K562 (cell line): ENCODE data around the gene RPL27. TPM values are rescaled to one million over a fixed set of nuclear protein-coding genes. Genes with fewer than 3 reads are reported as not detected.

ENCODE experiments used
- BHLHE40 ChIP-seq: IDR thresholded peaks from 2 replicates; pipeline ENCODE4 v1.6.1; 2011; ENCODE audit warnings: low read length, improper control_type of control experiment
- CBX1 ChIP-seq: sonication (generic); IDR thresholded peaks from 2 replicates; pipeline ENCODE4 v1.6.1; 2016; ENCODE audit warnings: antibody characterized with exemption, low read depth, mild to moderate bottlenecking
- CEBPZ ChIP-seq: fragments of 150-350 bp; IDR thresholded peaks from 2 replicates; pipeline ENCODE4 v1.6.1; 2014; ENCODE audit warnings: low read depth, mild to moderate bottlenecking, low read length, borderline replicate concordance
- EHMT2 ChIP-seq: fragments of 450-650 bp; IDR thresholded peaks from 2 replicates; pipeline ENCODE4 v1.6.1; 2018; ENCODE audit warnings: antibody characterized with exemption
- ETV5 ChIP-seq: sonication (generic); formaldehyde crosslinking; IDR thresholded peaks from 2 replicates; pipeline ENCODE4 v1.4.0; 2020; ENCODE audit warnings: low read depth, mild to moderate bottlenecking, missing genetic modification reagents
- MGA ChIP-seq: fragments of 450-650 bp; IDR thresholded peaks from 2 replicates; pipeline ENCODE4 v1.6.1; 2016; ENCODE audit warnings: mild to moderate bottlenecking, moderate library complexity
- NCOA6 ChIP-seq: fragments of 450-650 bp; IDR thresholded peaks from 2 replicates; pipeline ENCODE4 v1.6.1; 2017; ENCODE audit warnings: mild to moderate bottlenecking
- PHF8 ChIP-seq: fragments of 200-600 bp; sonication (generic); IDR thresholded peaks from 2 replicates; pipeline ENCODE4 v1.6.1; 2012; ENCODE audit warnings: mixed run types, mild to moderate bottlenecking, inconsistent platforms, low read length, moderate library complexity, borderline replicate concordance
- PHTF2 ChIP-seq: fragments of 250-450 bp; sonication (Bioruptor Pico); IDR thresholded peaks from 2 replicates; pipeline ENCODE4 v1.5.0; 2021; ENCODE audit warnings: mild to moderate bottlenecking
- SMARCA5 ChIP-seq: fragments of 450-650 bp; IDR thresholded peaks from 2 replicates; pipeline ENCODE4 v1.6.1; 2016
- TAF1 ChIP-seq: IDR thresholded peaks from 2 replicates; pipeline ENCODE4 v1.6.1; 2011; ENCODE audit warnings: mild to moderate bottlenecking, low read length, moderate library complexity; ENCODE audit not compliant: insufficient read depth, control insufficient read depth, severe bottlenecking; ENCODE audit errors: extremely low read depth
- TGIF2 ChIP-seq: sonication (generic); formaldehyde crosslinking; IDR thresholded peaks from 2 replicates; pipeline ENCODE4 v1.8.1; 2022; ENCODE audit warnings: mild to moderate bottlenecking, missing genetic modification reagents, moderate library complexity
- ZNF143 ChIP-seq: sonication (generic); formaldehyde crosslinking; IDR thresholded peaks from 2 replicates; pipeline ENCODE4 v1.9.0; 2022; ENCODE audit warnings: mild to moderate bottlenecking, missing genetic modification reagents
- polyA plus RNA-seq, 8 experiments: library from polyadenylated mRNA; depleted of rRNA in 4 of 8; stranded (reverse) in 5 of 8; unstranded in 3 of 8; fragments of >200 nt; fragmentation: Nextera tagmentation in 2 of 8; fragmentation: Illumina TruSeq in 1 of 8; extraction: Ambion mirVana in 2 of 8; extraction: Trizol in 1 of 8; gene quantifications; 2 replicates each; pipeline versions ENCODE4 v1.2.1 to v1.2.3, GENCODE V29; 2011 to 2014; ENCODE audit warnings: inconsistent platforms in 1 of 8, missing spikeins in 1 of 8
- total RNA-seq, 7 experiments: library from RNA; depleted of rRNA in 6 of 7; stranded (reverse); fragments of >200 nt in 6 of 7; fragmentation: Illumina TruSeq in 2 of 7; extraction: Trizol in 2 of 7; gene quantifications; 2 replicates each; pipeline versions ENCODE4 v1.2.1 to v1.2.3, GENCODE V29; 2011 to 2021; ENCODE audit warnings: low replicate concordance in 1 of 7

The RPL27 gene
- total and polyA plus RNA-seq, 9 of the 15 experiments (the other 6 are each of a cell fraction or from before 2014, with no cell fraction given): 1,539 to 6,155 (median 3,710) TPM

GRCh38 chr17:42964161-42964932 lies 33.9 kb upstream of the RPL27 start, which contains the start of gene AARSD1 (continued):
- TF ChIP-seq TAF1 (peak; percentile 82), PHTF2 (no peak), CBX1 (0 out of 2 replicates have a peak, but pooled peaks have one; percentile 30), BHLHE40 (peak; percentile 63; the same call in 1 of the 2 replicates), MGA (peak; percentile 92), TGIF2 (no peak; the same call in 1 of the 2 replicates), CEBPZ (no peak), PHF8 (peak; percentile 77; the same call in 1 of the 2 replicates), SMARCA5 (no peak), ZNF143 (CRISPR knock-in tag) (0 out of 2 replicates have a peak, but pooled peaks have one; percentile 22), NCOA6 (no peak), EHMT2 (no peak), ETV5 (CRISPR knock-in tag) (no peak)
